ENCODE results near the gene HENMT1.

Gene HENMT1

GRCh38 chr1:108634521-108634920 lies 26.4 kb downstream of the HENMT1 start:
- FAIRE-seq (no peak), DNase-seq (ENCODE audit: insufficient read length, low spot score) (no peak)

GRCh38 chr1:108628665-108629064 lies 32.2 kb downstream of the HENMT1 start:
- FAIRE-seq, result no peak
- DNase-seq (ENCODE audit: insufficient read length, low spot score), result no peak

GRCh38 chr1:108627951-108628350 lies 32.9 kb downstream of the HENMT1 start:
- FAIRE-seq (no peak), DNase-seq (ENCODE audit: insufficient read length, low spot score) (no peak)

- FAIRE-seq (no peak), DNase-seq (ENCODE audit: insufficient read length, low spot score) (no peak)
These were observed 33.6 kb downstream of the HENMT1 start for GRCh38 chr1:108627256-108627655.

GRCh38 chr1:108624069-108624468 lies 36.8 kb downstream of the HENMT1 start:
- DNase-seq (ENCODE audit: insufficient read length, low spot score) (no peak), FAIRE-seq (no peak)

GRCh38 chr1:108617724-108618056 lies 43.2 kb downstream of the HENMT1 start:
- DNase-seq (ENCODE audit: insufficient read length, low spot score) (no peak), FAIRE-seq (no peak)

GRCh38 chr1:108617008-108617723 lies 43.7 kb downstream of the HENMT1 start:
- no peak for DNase-seq (ENCODE audit: insufficient read length, low spot score)
- no peak for FAIRE-seq

GRCh38 chr1:108615544-108615943 lies 45.3 kb downstream of the HENMT1 start:
- DNase-seq (ENCODE audit: insufficient read length, low spot score) (no peak), FAIRE-seq (no peak)

GRCh38 chr1:108612496-108612895 lies 48.4 kb downstream of the HENMT1 start:
- DNase-seq (ENCODE audit: insufficient read length, low spot score) (no peak), FAIRE-seq (no peak)

- no peak for DNase-seq (ENCODE audit: insufficient read length, low spot score)
- no peak for FAIRE-seq
These were observed 48.9 kb downstream of the HENMT1 start for GRCh38 chr1:108611984-108612383.

- FAIRE-seq, result no peak
- no peak for DNase-seq (ENCODE audit: insufficient read length, low spot score)
These were observed 50.8 kb downstream of the HENMT1 start for GRCh38 chr1:108610073-108610472.

- FAIRE-seq, result no peak
These were observed 51.3 kb downstream of the HENMT1 start for GRCh38 chr1:108609483-108610049.

GRCh38 chr1:108606478-108606877 lies 54.4 kb downstream of the HENMT1 start:
- DNase-seq (ENCODE audit: insufficient read length, low spot score), result no peak
- FAIRE-seq, result no peak

More at GRCh38 chr1:108609483-108610049, 51.3 kb downstream of the HENMT1 start:
- no peak for DNase-seq (ENCODE audit: insufficient read length, low spot score)

GRCh38 chr1:108605633-108606032 lies 55.3 kb downstream of the HENMT1 start:
- FAIRE-seq, result no peak
- DNase-seq (ENCODE audit: insufficient read length, low spot score), result no peak

- no peak for FAIRE-seq
These were observed 59.0 kb downstream of the HENMT1 start for GRCh38 chr1:108601708-108602410.

GRCh38 chr1:108600504-108600903 lies 60.4 kb downstream of the HENMT1 start:
- FAIRE-seq (no peak), DNase-seq (ENCODE audit: insufficient read length, low spot score) (no peak)

More at GRCh38 chr1:108601708-108602410, 59.0 kb downstream of the HENMT1 start:
- no peak for DNase-seq (ENCODE audit: insufficient read length, low spot score)

GRCh38 chr1:108598340-108598739 lies 62.6 kb downstream of the HENMT1 start:
- FAIRE-seq (no peak), DNase-seq (ENCODE audit: insufficient read length, low spot score) (no peak)

All from HTR-8/SVneo (cell line).